HepG2 (cell line): ENCODE results near the gene NDUFB6. TPM values are rescaled to one million over a fixed set of nuclear protein-coding genes. Genes with fewer than 3 reads are reported as not detected.

Source experiments
- FOXC1 ChIP-seq: sonication (generic); formaldehyde crosslinking; IDR thresholded peaks from 2 replicates; pipeline ENCODE4 v1.8.0; 2022; ENCODE audit warnings: mild to moderate bottlenecking, missing genetic modification reagents, borderline replicate concordance
- JUNB ChIP-seq: sonication (generic); formaldehyde crosslinking; IDR thresholded peaks from 2 replicates; pipeline ENCODE4 v1.8.0; 2022; ENCODE audit warnings: missing genetic modification reagents, mild to moderate bottlenecking, borderline replicate concordance
- MAZ ChIP-seq, 2 experiments: sonication (generic) in 1 of 2; formaldehyde crosslinking in 1 of 2; IDR thresholded peaks; 2 replicates each; pipeline versions ENCODE4 v1.5.0 to v1.6.1; 2012 to 2020; ENCODE audit warnings: low read depth in 2 of 2, mild to moderate bottlenecking in 2 of 2, borderline replicate concordance in 1 of 2, improper control_type of control experiment in 1 of 2, low read length in 1 of 2, missing genetic modification reagents in 1 of 2, moderate library complexity in 1 of 2
- MXI1 ChIP-seq: IDR thresholded peaks from 3 replicates; pipeline ENCODE4 v1.6.1; 2012; ENCODE audit warnings: low read depth, low read length, inconsistent platforms, borderline replicate concordance
- NBN ChIP-seq: fragments of 450-650 bp; conservative IDR thresholded peaks from 2 replicates; pipeline ENCODE4 v1.6.1; 2017
- SIN3A ChIP-seq: IDR thresholded peaks from 2 replicates; pipeline ENCODE4 v1.6.1; 2011; ENCODE audit warnings: low read depth, mild to moderate bottlenecking, control low read depth, low read length, borderline replicate concordance
- SUZ12 ChIP-seq: fragments of 150-350 bp; IDR thresholded peaks from 2 replicates; pipeline ENCODE4 v1.6.1; 2014; ENCODE audit warnings: low read depth, low read length
- TMF1 ChIP-seq: sonication (generic); formaldehyde crosslinking; IDR thresholded peaks from 2 replicates; pipeline ENCODE4 v1.8.1; 2022; ENCODE audit warnings: low read depth, missing genetic modification reagents
- TOPORS ChIP-seq: sonication (generic); formaldehyde crosslinking; IDR thresholded peaks from 2 replicates; pipeline ENCODE4 v1.8.0; 2023; ENCODE audit warnings: mild to moderate bottlenecking, missing genetic modification reagents
- ZC3H13 ChIP-seq: sonication (generic); formaldehyde crosslinking; IDR thresholded peaks from 2 replicates; pipeline ENCODE4 v1.8.1; 2023; ENCODE audit warnings: mild to moderate bottlenecking, missing genetic modification reagents, moderate library complexity
- ZNF121 ChIP-seq: sonication (generic); formaldehyde crosslinking; IDR thresholded peaks from 2 replicates; pipeline ENCODE4 v1.5.0; 2020; ENCODE audit warnings: mild to moderate bottlenecking, missing genetic modification reagents
- ZNF180 ChIP-seq: sonication (generic); formaldehyde crosslinking; IDR thresholded peaks from 2 replicates; pipeline ENCODE4 v1.4.0; 2020; ENCODE audit warnings: low read depth, missing genetic modification reagents, borderline replicate concordance
- ZNF431 ChIP-seq: sonication (generic); formaldehyde crosslinking; IDR thresholded peaks from 2 replicates; pipeline ENCODE4 v1.9.0; 2022; ENCODE audit warnings: missing genetic modification reagents, low read depth, mild to moderate bottlenecking, borderline replicate concordance
- polyA plus RNA-seq, 8 experiments: library from polyadenylated mRNA; depleted of rRNA in 3 of 8; stranded (reverse) in 7 of 8; unstranded in 1 of 8; fragments of >200 nt; fragmentation: Illumina TruSeq in 4 of 8; extraction: Trizol in 4 of 8; gene quantifications; 2 replicates each; pipeline versions ENCODE4 v1.2.1 to v1.2.3, GENCODE V29; 2011 to 2016; ENCODE audit warnings: low read depth in 4 of 8, missing spikeins in 1 of 8, mixed read lengths in 1 of 8; ENCODE audit not compliant: insufficient read depth in 1 of 8
- total RNA-seq, 5 experiments: library from RNA; depleted of rRNA; stranded (reverse); fragments of >200 nt; fragmentation: Illumina TruSeq; extraction: Trizol; gene quantifications; 2 replicates each; pipeline ENCODE4 v1.2.3, GENCODE V29; 2016; ENCODE audit warnings: low read depth in 1 of 5
- TF ChIP-seq, protein P1 (sequence below): sonication (generic); formaldehyde crosslinking; IDR thresholded peaks from 2 replicates; pipeline ENCODE4 v1.4.0; 2020; ENCODE audit warnings: missing genetic modification reagents, borderline replicate concordance
- TF ChIP-seq, protein P2 (sequence below): IDR thresholded peaks from 2 replicates; pipeline ENCODE4 v1.6.1; 2016; ENCODE audit warnings: missing biosample characterization, missing genetic modification reagents, low read depth

The NDUFB6 gene
- total and polyA plus RNA-seq, 2 of the 13 experiments (the other 11 are each of a cell fraction or from before 2014, with no cell fraction given): 31.2 to 81.9 TPM

DNA sequence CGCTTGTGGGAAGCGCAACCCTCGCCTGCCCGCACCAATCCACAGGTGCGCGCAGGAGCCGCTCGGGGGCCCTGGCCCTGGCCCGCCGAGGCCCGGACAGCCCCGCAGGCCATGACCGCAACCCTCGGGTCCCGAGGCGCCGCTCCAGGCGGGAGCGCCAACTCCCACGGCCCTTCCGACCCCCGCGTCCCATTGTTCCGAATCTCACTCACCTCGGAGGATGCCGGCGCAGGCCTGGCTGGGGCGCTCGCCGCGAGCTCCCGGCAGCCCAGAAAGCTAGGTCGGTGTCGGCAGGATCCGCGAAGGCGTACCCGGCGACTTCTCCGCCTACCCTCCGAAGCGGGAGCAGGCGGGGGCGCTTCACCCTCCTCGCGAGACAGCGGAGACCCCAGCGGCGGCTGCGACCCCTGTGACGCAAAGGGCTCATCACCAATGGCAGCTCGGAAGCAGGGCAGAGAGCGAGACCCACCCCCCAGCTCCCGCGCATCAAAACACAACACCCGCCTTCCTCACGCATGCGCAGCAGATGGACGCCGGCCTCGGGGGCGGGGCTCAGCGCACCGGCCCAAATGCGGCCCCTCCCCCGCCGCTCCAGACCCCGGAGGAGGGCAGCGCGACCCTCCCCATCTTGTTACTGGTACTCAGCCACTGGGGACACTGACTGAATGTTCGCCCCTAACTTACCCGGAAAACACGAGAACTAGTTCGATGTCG lies 22.2 kb downstream of the NDUFB6 start (continued):
- TF ChIP-seq TOPORS (CRISPR knock-in tag): peak; percentile 82
- peak; percentile 39; the same call in 1 of the 2 replicates for TF ChIP-seq ZNF431 (CRISPR knock-in tag)
- TF ChIP-seq SUZ12: no peak
- peak; percentile 83; the same call in 1 of the 2 replicates for TF ChIP-seq SIN3A
- no peak for TF ChIP-seq ZNF180 (CRISPR knock-in tag)
- no peak for TF ChIP-seq JUNB (CRISPR knock-in tag)
- TF ChIP-seq TMF1 (CRISPR knock-in tag): no peak
- TF ChIP-seq, protein P1, sequence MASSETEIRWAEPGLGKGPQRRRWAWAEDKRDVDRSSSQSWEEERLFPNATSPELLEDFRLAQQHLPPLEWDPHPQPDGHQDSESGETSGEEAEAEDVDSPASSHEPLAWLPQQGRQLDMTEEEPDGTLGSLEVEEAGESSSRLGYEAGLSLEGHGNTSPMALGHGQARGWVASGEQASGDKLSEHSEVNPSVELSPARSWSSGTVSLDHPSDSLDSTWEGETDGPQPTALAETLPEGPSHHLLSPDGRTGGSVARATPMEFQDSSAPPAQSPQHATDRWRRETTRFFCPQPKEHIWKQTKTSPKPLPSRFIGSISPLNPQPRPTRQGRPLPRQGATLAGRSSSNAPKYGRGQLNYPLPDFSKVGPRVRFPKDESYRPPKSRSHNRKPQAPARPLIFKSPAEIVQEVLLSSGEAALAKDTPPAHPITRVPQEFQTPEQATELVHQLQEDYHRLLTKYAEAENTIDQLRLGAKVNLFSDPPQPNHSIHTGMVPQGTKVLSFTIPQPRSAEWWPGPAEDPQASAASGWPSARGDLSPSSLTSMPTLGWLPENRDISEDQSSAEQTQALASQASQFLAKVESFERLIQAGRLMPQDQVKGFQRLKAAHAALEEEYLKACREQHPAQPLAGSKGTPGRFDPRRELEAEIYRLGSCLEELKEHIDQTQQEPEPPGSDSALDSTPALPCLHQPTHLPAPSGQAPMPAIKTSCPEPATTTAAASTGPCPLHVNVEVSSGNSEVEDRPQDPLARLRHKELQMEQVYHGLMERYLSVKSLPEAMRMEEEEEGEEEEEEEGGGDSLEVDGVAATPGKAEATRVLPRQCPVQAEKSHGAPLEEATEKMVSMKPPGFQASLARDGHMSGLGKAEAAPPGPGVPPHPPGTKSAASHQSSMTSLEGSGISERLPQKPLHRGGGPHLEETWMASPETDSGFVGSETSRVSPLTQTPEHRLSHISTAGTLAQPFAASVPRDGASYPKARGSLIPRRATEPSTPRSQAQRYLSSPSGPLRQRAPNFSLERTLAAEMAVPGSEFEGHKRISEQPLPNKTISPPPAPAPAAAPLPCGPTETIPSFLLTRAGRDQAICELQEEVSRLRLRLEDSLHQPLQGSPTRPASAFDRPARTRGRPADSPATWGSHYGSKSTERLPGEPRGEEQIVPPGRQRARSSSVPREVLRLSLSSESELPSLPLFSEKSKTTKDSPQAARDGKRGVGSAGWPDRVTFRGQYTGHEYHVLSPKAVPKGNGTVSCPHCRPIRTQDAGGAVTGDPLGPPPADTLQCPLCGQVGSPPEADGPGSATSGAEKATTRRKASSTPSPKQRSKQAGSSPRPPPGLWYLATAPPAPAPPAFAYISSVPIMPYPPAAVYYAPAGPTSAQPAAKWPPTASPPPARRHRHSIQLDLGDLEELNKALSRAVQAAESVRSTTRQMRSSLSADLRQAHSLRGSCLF (CRISPR knock-in tag): no peak
- TF ChIP-seq, protein P2, sequence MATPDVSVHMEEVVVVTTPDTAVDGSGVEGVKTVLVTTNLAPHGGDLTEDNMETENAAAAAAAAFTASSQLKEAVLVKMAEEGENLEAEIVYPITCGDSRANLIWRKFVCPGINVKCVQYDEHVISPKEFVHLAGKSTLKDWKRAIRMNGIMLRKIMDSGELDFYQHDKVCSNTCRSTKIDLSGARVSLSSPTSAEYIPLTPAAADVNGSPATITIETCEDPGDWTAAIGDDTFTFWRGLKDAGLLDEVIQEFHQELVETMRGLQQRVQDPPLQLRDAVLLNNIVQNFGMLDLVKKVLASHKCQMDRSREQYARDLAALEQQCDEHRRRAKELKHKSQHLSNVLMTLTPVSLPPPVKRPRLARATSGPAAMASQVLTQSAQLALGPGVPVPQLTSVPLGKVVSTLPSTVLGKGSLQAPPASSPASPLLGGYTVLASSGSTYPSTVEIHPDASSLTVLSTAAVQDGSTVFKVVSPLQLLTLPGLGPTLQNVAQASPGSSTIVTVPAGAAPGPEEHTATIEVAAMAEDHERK (CRISPR knock-in tag): 0 out of 2 replicates have a peak, but pooled peaks have one; percentile 22
- no peak for TF ChIP-seq ZC3H13 (CRISPR knock-in tag)
- peak; percentile 80 for TF ChIP-seq MAZ (IDR thresholded peaks at IDR 0.05; ENCODE audit: borderline replicate concordance, low read depth, low read length)
- peak; percentile 85 for TF ChIP-seq MAZ (CRISPR knock-in tag; IDR thresholded peaks at IDR 0.05; ENCODE audit: low read depth)
- TF ChIP-seq FOXC1 (CRISPR knock-in tag): peak; percentile 60; the same call in 1 of the 2 replicates
- TF ChIP-seq MXI1: peak; percentile 73; the same call in 1 of the 3 replicates
- TF ChIP-seq ZNF121 (CRISPR knock-in tag): peak; percentile 99
- TF ChIP-seq NBN: no peak
